H1 (cell line): ENCODE measurements around the gene HSD17B8. TPM values are rescaled to one million over a fixed set of nuclear protein-coding genes. Genes with fewer than 3 reads are reported as not detected.
A peak's percentile ranks its signal among the peaks of the same experiment; 100 is the strongest.

Source experiments
- CTCF ChIA-PET: fragments of 300-600 bp; sonication (Branson Sonifier 250); formaldehyde crosslinking; loops from one replicate; lab custom pipeline; 2021; ENCODE audit not compliant: partially characterized antibody; lab: Charles Lee
- POLR2A ChIA-PET: fragments of 300-600 bp; sonication (Branson Sonifier 250); formaldehyde crosslinking; loops from one replicate; lab custom pipeline; 2021; ENCODE audit warnings: inconsistent platforms; ENCODE audit not compliant: partially characterized antibody; lab: Charles Lee
- DNase-seq, 2 experiments: peaks; one replicate each; pipeline versions ENCODE4 v3.0.0 to v3.0.0-alpha.2; 2010 to 2022; ENCODE audit warnings: low spot score in 2 of 2, low read depth in 1 of 2, mixed read lengths in 1 of 2
- FAIRE-seq: peaks from 2 replicates; lab custom pipeline; 2011; peaks lifted over from hg19 to GRCh38; lab: Jason Lieb, UNC
- H2AFZ ChIP-seq: 2 replicates; pipeline ENCODE4 v1.8.1; 2012; ENCODE audit warnings: low read length, inconsistent platforms
- H2AK5ac ChIP-seq: 2 replicates; pipeline ENCODE4 v1.6.1; 2013; ENCODE audit warnings: low read depth, low read length
- H2BK120ac ChIP-seq: replicated peaks from 2 replicates; pipeline ENCODE3; 2013; ENCODE audit warnings: low read depth, low read length, inconsistent platforms
- H2BK12ac ChIP-seq: 2 replicates; pipeline ENCODE4 v1.6.1; 2013; ENCODE audit warnings: low read depth, low read length
- H2BK15ac ChIP-seq: 2 replicates; pipeline ENCODE4 v1.6.1; 2013; ENCODE audit warnings: low read length
- H2BK20ac ChIP-seq: 2 replicates; pipeline ENCODE4 v1.6.1; 2013; ENCODE audit warnings: low read length
- H2BK5ac ChIP-seq: 2 replicates; pipeline ENCODE4 v1.6.1; 2013; ENCODE audit warnings: low read depth, low read length
- H3K14ac ChIP-seq: 2 replicates; pipeline ENCODE4 v1.6.1; 2013; ENCODE audit warnings: inconsistent platforms; ENCODE audit not compliant: insufficient read length
- H3K18ac ChIP-seq: 2 replicates; pipeline ENCODE4 v1.6.1; 2013; ENCODE audit warnings: low read length; ENCODE audit errors: extremely low read depth
- H3K23ac ChIP-seq: 2 replicates; pipeline ENCODE4 v1.6.1; 2013; ENCODE audit warnings: inconsistent platforms; ENCODE audit not compliant: insufficient read length
- H3K23me2 ChIP-seq: 2 replicates; pipeline ENCODE4 v1.6.1; 2013; ENCODE audit warnings: low read depth, low read length
- H3K27ac ChIP-seq: 2 replicates; pipeline ENCODE4 v1.6.1; 2011; ENCODE audit warnings: low read depth, low read length, inconsistent platforms
- H3K27me3 ChIP-seq, 4 experiments: replicated peaks in 1 of 4; 1 replicate in 1 of 4; 2 replicates in 3 of 4; pipeline versions ENCODE4 v1.6.1 to v1.8.1; 2011 to 2013; ENCODE audit warnings: low read length in 3 of 4, mild to moderate bottlenecking in 3 of 4, inconsistent platforms in 2 of 4, mixed read lengths in 2 of 4, moderate library complexity in 1 of 4; ENCODE audit not compliant: control insufficient read depth in 3 of 4, insufficient read depth in 3 of 4; ENCODE audit errors: extremely low read depth in 1 of 4
- H3K36me3 ChIP-seq, 4 experiments: 2 replicates each; pipeline versions ENCODE4 v1.6.1 to v1.8.1; 2011 to 2013; ENCODE audit warnings: mild to moderate bottlenecking in 4 of 4, low read length in 3 of 4, moderate library complexity in 2 of 4, control low read depth in 1 of 4, inconsistent platforms in 1 of 4; ENCODE audit not compliant: insufficient read depth in 4 of 4, control insufficient read depth in 2 of 4
- H3K4ac ChIP-seq: replicated peaks from 2 replicates; pipeline ENCODE3; 2013; ENCODE audit warnings: low read length, low read depth, mixed read lengths, inconsistent platforms; ENCODE audit not compliant: insufficient read length
- H3K4me1 ChIP-seq, 4 experiments: replicated peaks in 1 of 4; 1 replicate in 1 of 4; 2 replicates in 3 of 4; pipeline versions ENCODE4 v1.6.1 to v1.8.1; 2011 to 2013; ENCODE audit warnings: low read length in 3 of 4, inconsistent platforms in 2 of 4, mixed read lengths in 1 of 4; ENCODE audit not compliant: insufficient read depth in 4 of 4, control insufficient read depth in 3 of 4
- H3K4me2 ChIP-seq, 2 experiments: 2 replicates each; pipeline versions ENCODE4 v1.6.1 to v1.8.1; 2011 to 2013; ENCODE audit warnings: low read depth in 2 of 2, low read length in 2 of 2, control low read depth in 1 of 2, inconsistent platforms in 1 of 2, mild to moderate bottlenecking in 1 of 2; ENCODE audit not compliant: insufficient read depth in 1 of 2
- H3K4me3 ChIP-seq, 4 experiments: fragments of 200-600, 300-600 bp in 1 of 4; sonication (generic), shearing (Covaris generic), sonication (Bioruptor Twin) in 1 of 4; 2 replicates each; pipeline versions ENCODE4 v1.5.1 to v1.8.1; 2011 to 2016; ENCODE audit warnings: low read length in 4 of 4, low read depth in 3 of 4, control low read depth in 2 of 4, inconsistent platforms in 2 of 4, mild to moderate bottlenecking in 2 of 4, mixed read lengths in 1 of 4, moderate library complexity in 1 of 4; ENCODE audit not compliant: insufficient read depth in 2 of 4; ENCODE audit errors: extremely low read depth in 1 of 4
- H3K56ac ChIP-seq: replicated peaks from 2 replicates; pipeline ENCODE3; 2013; ENCODE audit warnings: low read depth, mild to moderate bottlenecking, mixed read lengths, low read length, inconsistent platforms; ENCODE audit not compliant: insufficient read length
- H3K79me1 ChIP-seq: 2 replicates; pipeline ENCODE4 v1.6.1; 2013; ENCODE audit warnings: low read depth, low read length, control low read depth
- H3K79me2 ChIP-seq, 2 experiments: 2 replicates each; pipeline versions ENCODE4 v1.6.1 to v1.8.1; 2012 to 2013; ENCODE audit warnings: low read length in 2 of 2, mild to moderate bottlenecking in 2 of 2, inconsistent platforms in 1 of 2; ENCODE audit not compliant: insufficient read depth in 2 of 2, control insufficient read depth in 1 of 2
- H3K9ac ChIP-seq, 4 experiments: replicated peaks in 1 of 4; 1 replicate in 1 of 4; 2 replicates in 3 of 4; pipeline versions ENCODE4 v1.6.1 to v1.8.1; 2011 to 2013; ENCODE audit warnings: low read depth in 3 of 4, low read length in 3 of 4, control low read depth in 2 of 4, mild to moderate bottlenecking in 2 of 4, moderate library complexity in 2 of 4, inconsistent platforms in 1 of 4; ENCODE audit errors: extremely low read depth in 1 of 4
- H3K9me3 ChIP-seq, 2 experiments: 2 replicates each; pipeline versions ENCODE4 v1.6.1 to v1.8.1; 2012 to 2013; ENCODE audit warnings: mild to moderate bottlenecking in 2 of 2, moderate library complexity in 2 of 2, control low read depth in 1 of 2, inconsistent platforms in 1 of 2, low read depth in 1 of 2, low read length in 1 of 2, mixed read lengths in 1 of 2; ENCODE audit not compliant: insufficient read depth in 2 of 2
- H4K20me1 ChIP-seq, 2 experiments: replicated peaks in 1 of 2; 2 replicates each; pipeline versions ENCODE3 to v1.8.1; 2011 to 2013; ENCODE audit warnings: inconsistent platforms in 2 of 2, low read length in 2 of 2, mild to moderate bottlenecking in 1 of 2; ENCODE audit not compliant: insufficient read depth in 2 of 2, control insufficient read depth in 1 of 2
- H4K5ac ChIP-seq: 2 replicates; pipeline ENCODE4 v1.6.1; 2013; ENCODE audit warnings: low read length, low read depth, mixed read lengths, inconsistent platforms; ENCODE audit not compliant: insufficient read length
- H4K8ac ChIP-seq: 2 replicates; pipeline ENCODE4 v1.8.0; 2013; ENCODE audit warnings: mild to moderate bottlenecking, moderate library complexity, low read length, inconsistent platforms; ENCODE audit not compliant: insufficient read depth; ENCODE audit errors: extremely low read depth
- H4K91ac ChIP-seq: replicated peaks from 2 replicates; pipeline ENCODE3; 2013; ENCODE audit warnings: low read length, mixed read lengths, inconsistent platforms; ENCODE audit not compliant: insufficient read length
- RFX5 ChIP-seq: IDR thresholded peaks from 2 replicates; pipeline ENCODE4 v1.6.1; 2011; ENCODE audit warnings: low read depth, low read length, improper control_type of control experiment, borderline replicate concordance
- SUZ12 ChIP-seq: fragments of 200-600 bp; sonication (generic); IDR thresholded peaks from 2 replicates; pipeline ENCODE4 v1.6.1; 2012; ENCODE audit warnings: mild to moderate bottlenecking, inconsistent platforms, low read length, moderate library complexity, mixed read lengths
- WGBS, 2 experiments: shearing (Covaris generic) in 1 of 2; methylation state at CpG; one replicate each; pipeline versions ENCODE4 v1.1.6 to v1.1.7; 2013 to 2015; ENCODE audit warnings: low lambda C conversion rate in 2 of 2, mixed read lengths in 2 of 2, inconsistent platforms in 1 of 2, low coverage in 1 of 2, missing lambda C conversion rate in 1 of 2; ENCODE audit not compliant: insufficient replicate concordance in 2 of 2, insufficient coverage in 1 of 2, insufficient read length in 1 of 2; ENCODE audit errors: extremely low coverage in 1 of 2, missing lambda C conversion rate in 1 of 2; 5-methylcytosine and 5-hydroxymethylcytosine counted together
- microRNA counts: library from miRNA; unstranded; fragments of <30 nt; microRNA quantifications from one replicate; lab custom pipeline; 2015
- microRNA-seq, 2 experiments: library from miRNA; unstranded; fragments of <30 nt; microRNA quantifications; one replicate each; pipeline versions ENCODE4 to v1.2.0, GENCODE V29; 2016 to 2020; ENCODE audit warnings: borderline microRNAs expressed in 2 of 2, borderline number of aligned reads in 2 of 2, borderline replicate concordance in 1 of 2
- polyA plus RNA-seq, 7 experiments: library from polyadenylated mRNA; depleted of rRNA in 3 of 7; stranded (reverse) in 5 of 7; unstranded in 2 of 7; fragments of >200 nt in 5 of 7; fragments of 200-250 nt in 2 of 7; gene quantifications; 1 replicate in 5 of 7; 2 replicates in 1 of 7; 4 replicates in 1 of 7; pipeline versions ENCODE4 v1.2.1 to v1.2.3, GENCODE V29; 2011 to 2013; ENCODE audit warnings: missing spikeins in 2 of 7, mixed read lengths in 2 of 7
- small RNA-seq: library from polyadenylated mRNA; stranded (forward); fragments of <200 nt; extraction: miRNeasy Mini kit (QIAGEN cat#:217004); gene quantifications from one replicate; pipeline ENCODE3, GENCODE V24; 2013; ENCODE audit not compliant: insufficient read depth
- total RNA-seq: library from RNA; stranded (reverse); fragmentation: NEBNext Ultra II Directional; extraction: Animal tissue kit (Norgen Biotek cat#: 25700); gene quantifications from 2 replicates; pipeline ENCODE4 v1.2.1, GENCODE V29; 2021

HSD17B8 gene
- total and polyA plus RNA-seq, 2 of the 8 experiments (the other 6 are each of a cell fraction or from before 2014, with no cell fraction given): 3.3 to 17.1 TPM

- Histone ChIP-seq H3K56ac (no peak overlapping the region), H2BK5ac (no peak overlapping the region), H2BK15ac (no peak overlapping the region), H4K5ac (no peak overlapping the region), H4K91ac (no peak overlapping the region), H3K9ac (no peak overlapping the region), H3K79me1 (no peaks in the 10 kb centered on the region), H3K14ac (no peak overlapping the region), H3K4me1 (peaks cover 0 to 4% (median 2%) of the 10 kb centered on the region in 4 experiments; a peak in 1 of 7 replicates), H4K8ac (no peak overlapping the region), H3K36me3 (peaks cover 0 to 3% (median under 1%) of the 10 kb centered on the region in 4 experiments; a peak in 2 of 8 replicates), H2BK120ac (no peak overlapping the region), H2AK5ac (no peak overlapping the region), H3K4ac (no peak overlapping the region), H3K23ac (no peak overlapping the region), H3K4me2 (no peak overlapping the region), H4K20me1 (no peaks in the 10 kb centered on the region), H3K27ac (no peak overlapping the region), H2BK20ac (no peak overlapping the region), H2AFZ (no peak overlapping the region), H3K4me3 (no peak overlapping the region), H3K79me2 (no peaks in the 10 kb centered on the region), H3K18ac (no peak overlapping the region), H3K9me3 (0 out of 4 replicates have a peak, but pooled peaks cover 0 to 2% of the 10 kb centered on the region in 2 experiments), H3K23me2 (peaks cover 3% of the 10 kb centered on the region; the same call in 1 of the 2 replicates), H3K27me3 (no peaks in the 10 kb centered on the region), H2BK12ac (no peak overlapping the region)
- ChIA-PET CTCF (interaction anchor here (0.7 to 1.3 kb wide), 4 partner anchors 9 to 182 kb away, joined by 3 read pairs; no protein-coding TSS in a partner anchor), POLR2A (interaction anchor here (1.0 to 3.9 kb wide), 7 partner anchors 8 to 283 kb away, joined by 3 to 25 read pairs (median 4); partner anchors contain the start of genes B3GALT4, RPS18 and VPS52)
- TF ChIP-seq SUZ12 (no peak), RFX5 (no peak)
- DNase-seq: no peak
- no peak for FAIRE-seq
- 100% methylated on average over 4 of the region's 4 CpGs; no CpG with 5 or more reads in 1 of the 2 experiments for WGBS, 2 experiments
Observed at GRCh38 chr6:33254591-33254990, 50.1 kb downstream of the HSD17B8 start.

MicroRNAs encoded within 50 kb of the gene (microRNA counts, 767-probe panel; counts per million panel counts)
- microRNA hsa-miR-219-1-3p (lab: Ali Mortazavi, UCI) (879 counts per million, percentile 95 among the panel's probes with 10 or more counts), microRNA hsa-miR-219-5p (lab: Ali Mortazavi, UCI) (879 counts per million, percentile 95 among the panel's probes with 10 or more counts)

Small RNA genes lying within 50 kb of the gene (microRNA-seq; reads per million reads assigned to microRNA genes)
- gene MIR219A1: 0.41 to 0.46 reads per million in 2 experiments

Small RNA genes lying within 50 kb of the gene (small RNA-seq; reads per million reads assigned to genes)
- 9.8 reads per million, percentile 81 among the genes with 10 or more reads in this experiment for gene MIR219A1
- not detected for gene RNY4P10

Other genes starting within 250 kb of the HSD17B8 start
- gene BRD2, start 236.1 kb upstream of the HSD17B8 start, total RNA-seq: 179 and 185 TPM in 2 replicates
- 101 and 132 TPM in 2 replicates for gene BRD2, start 236.1 kb upstream of the HSD17B8 start, polyA plus RNA-seq (2011; rRNA removed)
- gene HLA-DOA, start 195.1 kb upstream of the HSD17B8 start, total RNA-seq: 23.7 TPM in 2 replicates
- gene HLA-DOA, start 195.1 kb upstream of the HSD17B8 start, polyA plus RNA-seq (2011; rRNA removed): 89.0 and 120 TPM in 2 replicates
- 6.2 and 6.8 TPM in 2 replicates for gene HLA-DPA1, start 131.0 kb upstream of the HSD17B8 start, total RNA-seq
- gene HLA-DPA1, start 131.0 kb upstream of the HSD17B8 start, polyA plus RNA-seq (2011; rRNA removed): 8.4 and 13.1 TPM in 2 replicates
- gene HLA-DPB1, start 128.7 kb upstream of the HSD17B8 start, total RNA-seq: 32.3 and 37.8 TPM in 2 replicates
- 58.8 and 62.8 TPM in 2 replicates for gene HLA-DPB1, start 128.7 kb upstream of the HSD17B8 start, polyA plus RNA-seq (2011; rRNA removed)
- gene COL11A2, start 12.2 kb upstream of the HSD17B8 start, total RNA-seq: 2.8 and 3.5 TPM in 2 replicates
- gene COL11A2, start 12.2 kb upstream of the HSD17B8 start, polyA plus RNA-seq (2011; rRNA removed): 3.8 and 4.7 TPM in 2 replicates
- gene RXRB, start 4.0 kb upstream of the HSD17B8 start, total RNA-seq: 17.8 and 18.1 TPM in 2 replicates
- 13.0 and 13.9 TPM in 2 replicates for gene RXRB, start 4.0 kb upstream of the HSD17B8 start, polyA plus RNA-seq (2011; rRNA removed)
- 120 and 123 TPM in 2 replicates for gene SLC39A7, start 3.8 kb upstream of the HSD17B8 start, total RNA-seq
- gene SLC39A7, start 3.8 kb upstream of the HSD17B8 start, polyA plus RNA-seq (2011; rRNA removed): 63.3 and 70.2 TPM in 2 replicates
- gene RING1, start 3.8 kb downstream of the HSD17B8 start, total RNA-seq: 26.0 and 27.4 TPM in 2 replicates
- 16.4 and 26.0 TPM in 2 replicates for gene RING1, start 3.8 kb downstream of the HSD17B8 start, polyA plus RNA-seq (2011; rRNA removed)
- 35.0 and 36.5 TPM in 2 replicates for gene VPS52, start 67.2 kb downstream of the HSD17B8 start, total RNA-seq
- 86.3 and 89.7 TPM in 2 replicates for gene VPS52, start 67.2 kb downstream of the HSD17B8 start, polyA plus RNA-seq (2011; rRNA removed)
- gene RPS18, start 67.4 kb downstream of the HSD17B8 start, total RNA-seq: 2,791 and 2,796 TPM in 2 replicates
- gene RPS18, start 67.4 kb downstream of the HSD17B8 start, polyA plus RNA-seq (2011; rRNA removed): 4,466 and 7,099 TPM in 2 replicates
- 3.0 and 4.2 TPM in 2 replicates for gene B3GALT4, start 72.5 kb downstream of the HSD17B8 start, total RNA-seq
- 2.2 and 3.2 TPM in 2 replicates for gene B3GALT4, start 72.5 kb downstream of the HSD17B8 start, polyA plus RNA-seq (2011; rRNA removed)
- 91.0 and 99.4 TPM in 2 replicates for gene WDR46, start 84.6 kb downstream of the HSD17B8 start, total RNA-seq
- 69.7 and 71.3 TPM in 2 replicates for gene WDR46, start 84.6 kb downstream of the HSD17B8 start, polyA plus RNA-seq (2011; rRNA removed)
- 93.3 and 95.7 TPM in 2 replicates for gene PFDN6, start 84.9 kb downstream of the HSD17B8 start, total RNA-seq
- gene PFDN6, start 84.9 kb downstream of the HSD17B8 start, polyA plus RNA-seq (2011; rRNA removed): 32.0 and 33.5 TPM in 2 replicates
- 58.1 and 63.2 TPM in 2 replicates for gene RGL2, start 94.3 kb downstream of the HSD17B8 start, total RNA-seq
- gene RGL2, start 94.3 kb downstream of the HSD17B8 start, polyA plus RNA-seq (2011; rRNA removed): 80.3 and 124 TPM in 2 replicates
- 33.5 and 35.4 TPM in 2 replicates for gene TAPBP, start 109.4 kb downstream of the HSD17B8 start, total RNA-seq
- gene TAPBP, start 109.4 kb downstream of the HSD17B8 start, polyA plus RNA-seq (2011; rRNA removed): 24.5 and 28.9 TPM in 2 replicates
- gene ZBTB22, start 113.1 kb downstream of the HSD17B8 start, total RNA-seq: 9.8 and 9.9 TPM in 2 replicates
- 7.4 and 11.0 TPM in 2 replicates for gene ZBTB22, start 113.1 kb downstream of the HSD17B8 start, polyA plus RNA-seq (2011; rRNA removed)
- 81.9 and 85.0 TPM in 2 replicates for gene DAXX, start 118.3 kb downstream of the HSD17B8 start, total RNA-seq
- gene DAXX, start 118.3 kb downstream of the HSD17B8 start, polyA plus RNA-seq (2011; rRNA removed): 31.1 and 53.7 TPM in 2 replicates
- gene KIFC1, start 187.2 kb downstream of the HSD17B8 start, total RNA-seq: 64.3 and 69.3 TPM in 2 replicates
- gene KIFC1, start 187.2 kb downstream of the HSD17B8 start, polyA plus RNA-seq (2011; rRNA removed): 46.6 and 60.9 TPM in 2 replicates
- gene PHF1, start 206.4 kb downstream of the HSD17B8 start, total RNA-seq: 45.4 and 47.3 TPM in 2 replicates
- gene PHF1, start 206.4 kb downstream of the HSD17B8 start, polyA plus RNA-seq (2011; rRNA removed): 78.6 and 109 TPM in 2 replicates
- gene CUTA, start 213.5 kb downstream of the HSD17B8 start, total RNA-seq: 297 and 315 TPM in 2 replicates
- 460 and 671 TPM in 2 replicates for gene CUTA, start 213.5 kb downstream of the HSD17B8 start, polyA plus RNA-seq (2011; rRNA removed)
- gene SYNGAP1, start 215.4 kb downstream of the HSD17B8 start, total RNA-seq: 101 and 109 TPM in 2 replicates
- gene SYNGAP1, start 215.4 kb downstream of the HSD17B8 start, polyA plus RNA-seq (2011; rRNA removed): 31.0 and 66.9 TPM in 2 replicates
- 20.2 and 25.0 TPM in 2 replicates for gene ZBTB9, start 249.9 kb downstream of the HSD17B8 start, total RNA-seq
- 15.1 and 16.9 TPM in 2 replicates for gene ZBTB9, start 249.9 kb downstream of the HSD17B8 start, polyA plus RNA-seq (2011; rRNA removed)